ENCODE results near the gene SREBF1.
A peak's percentile ranks its signal among the peaks of the same experiment; 100 is the strongest.
"Not testable (repeated sequence)": the region's sequence is repeated elsewhere in the genome, so short reads cannot be mapped to it uniquely, and the experiment has no call there.

The SREBF1 gene

GRCh38 chr17:17811381-17812210 is 25.2 kb downstream of the SREBF1 start:
- DNase-seq (ENCODE audit: low read depth), result no peak

- no peak for DNase-seq (ENCODE audit: low read depth)
Observed at GRCh38 chr17:17810895-17811248, 25.9 kb downstream of the SREBF1 start.

GRCh38 chr17:17810084-17810894 is 26.5 kb downstream of the SREBF1 start:
- peak; percentile 78 for DNase-seq (ENCODE audit: low read depth)

- no peak for DNase-seq (ENCODE audit: low read depth)
Observed at GRCh38 chr17:17809531-17810083, 27.2 kb downstream of the SREBF1 start.

GRCh38 chr17:17808706-17809432 is 27.9 kb downstream of the SREBF1 start:
- no peak for DNase-seq (ENCODE audit: low read depth)

GRCh38 chr17:17808200-17808599 is 28.6 kb downstream of the SREBF1 start:
- DNase-seq (ENCODE audit: low read depth), result not testable (repeated sequence)

- DNase-seq (ENCODE audit: low read depth), result no peak
Observed at GRCh38 chr17:17807440-17807839, 29.3 kb downstream of the SREBF1 start.

GRCh38 chr17:17806611-17807274 is 30.0 kb downstream of the SREBF1 start:
- DNase-seq (ENCODE audit: low read depth), result no peak

- DNase-seq (ENCODE audit: low read depth), result no peak
Observed at GRCh38 chr17:17806035-17806434, 30.8 kb downstream of the SREBF1 start.

- no peak for DNase-seq (ENCODE audit: low read depth)
Observed at GRCh38 chr17:17805575-17805974, 31.2 kb downstream of the SREBF1 start.

GRCh38 chr17:17804007-17804406 is 32.8 kb downstream of the SREBF1 start:
- DNase-seq (ENCODE audit: low read depth), result no peak

- no peak for DNase-seq (ENCODE audit: low read depth)
Observed at GRCh38 chr17:17801800-17802481, 34.8 kb downstream of the SREBF1 start.

- DNase-seq (ENCODE audit: low read depth), result no peak
Observed at GRCh38 chr17:17800504-17801021, 36.2 kb downstream of the SREBF1 start.

- no peak for DNase-seq (ENCODE audit: low read depth)
Observed at GRCh38 chr17:17798573-17799255, 38.1 kb downstream of the SREBF1 start.

- no peak for DNase-seq (ENCODE audit: low read depth)
Observed at GRCh38 chr17:17798010-17798556, 38.7 kb downstream of the SREBF1 start.

- no peak for DNase-seq (ENCODE audit: low read depth)
Observed at GRCh38 chr17:17797119-17797809, 39.5 kb downstream of the SREBF1 start.

- DNase-seq (ENCODE audit: low read depth), result no peak
Observed at GRCh38 chr17:17796787-17797061, 40.1 kb downstream of the SREBF1 start.

- no peak for DNase-seq (ENCODE audit: low read depth)
Observed at GRCh38 chr17:17795946-17796786, 40.6 kb downstream of the SREBF1 start.

GRCh38 chr17:17795296-17795695 is 41.5 kb downstream of the SREBF1 start:
- DNase-seq (ENCODE audit: low read depth), result no peak
